Measurements from ENCODE around the gene TEAD1.

DNA sequence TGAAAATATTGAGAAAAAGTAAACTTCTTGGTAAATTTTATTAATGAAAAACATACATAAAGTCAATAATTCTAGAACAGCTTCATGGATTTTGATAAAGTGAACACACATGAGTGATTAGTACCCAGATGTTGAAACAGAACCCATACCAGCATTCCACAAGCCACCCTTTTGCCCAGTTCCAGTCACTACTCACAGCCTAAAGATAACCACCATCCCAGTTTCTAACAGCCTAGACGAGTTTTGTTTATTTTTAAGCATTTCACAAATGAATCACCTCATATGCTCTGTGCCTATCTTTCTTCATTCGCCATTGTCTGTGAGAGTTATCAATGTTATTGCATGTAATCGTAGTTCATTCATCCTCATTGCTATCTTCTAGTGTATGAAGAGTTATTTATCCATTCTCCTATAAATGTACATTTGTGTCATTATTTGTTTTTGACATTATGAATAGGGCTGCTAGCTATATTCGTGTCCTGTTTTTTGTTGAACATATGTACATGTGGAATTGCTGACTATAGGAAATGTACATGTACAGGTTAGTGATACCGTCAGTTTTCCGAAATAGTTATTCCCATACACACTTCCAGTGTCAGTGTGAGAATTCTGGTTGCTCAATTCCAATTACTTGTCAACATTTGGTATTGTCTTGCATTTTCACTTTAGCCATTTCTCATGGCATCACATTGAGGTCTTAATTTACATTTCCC is 44.5 kb upstream of the TEAD1 start:
- TF ChIP-seq, protein P1, sequence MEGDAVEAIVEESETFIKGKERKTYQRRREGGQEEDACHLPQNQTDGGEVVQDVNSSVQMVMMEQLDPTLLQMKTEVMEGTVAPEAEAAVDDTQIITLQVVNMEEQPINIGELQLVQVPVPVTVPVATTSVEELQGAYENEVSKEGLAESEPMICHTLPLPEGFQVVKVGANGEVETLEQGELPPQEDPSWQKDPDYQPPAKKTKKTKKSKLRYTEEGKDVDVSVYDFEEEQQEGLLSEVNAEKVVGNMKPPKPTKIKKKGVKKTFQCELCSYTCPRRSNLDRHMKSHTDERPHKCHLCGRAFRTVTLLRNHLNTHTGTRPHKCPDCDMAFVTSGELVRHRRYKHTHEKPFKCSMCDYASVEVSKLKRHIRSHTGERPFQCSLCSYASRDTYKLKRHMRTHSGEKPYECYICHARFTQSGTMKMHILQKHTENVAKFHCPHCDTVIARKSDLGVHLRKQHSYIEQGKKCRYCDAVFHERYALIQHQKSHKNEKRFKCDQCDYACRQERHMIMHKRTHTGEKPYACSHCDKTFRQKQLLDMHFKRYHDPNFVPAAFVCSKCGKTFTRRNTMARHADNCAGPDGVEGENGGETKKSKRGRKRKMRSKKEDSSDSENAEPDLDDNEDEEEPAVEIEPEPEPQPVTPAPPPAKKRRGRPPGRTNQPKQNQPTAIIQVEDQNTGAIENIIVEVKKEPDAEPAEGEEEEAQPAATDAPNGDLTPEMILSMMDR (conservative IDR thresholded peaks at IDR 0.05; ENCODE audit: low read length): no peak
- no peak for TF ChIP-seq EZH2phosphoT487 (IDR thresholded peaks at IDR 0.05; ENCODE audit: borderline replicate concordance, low read depth, low read length)
